Measurements from ENCODE around the gene FTH1.
"Not testable (repeated sequence)": the region's sequence is repeated elsewhere in the genome, so short reads cannot be mapped to it uniquely, and the experiment has no call there.

Gene FTH1

DNA sequence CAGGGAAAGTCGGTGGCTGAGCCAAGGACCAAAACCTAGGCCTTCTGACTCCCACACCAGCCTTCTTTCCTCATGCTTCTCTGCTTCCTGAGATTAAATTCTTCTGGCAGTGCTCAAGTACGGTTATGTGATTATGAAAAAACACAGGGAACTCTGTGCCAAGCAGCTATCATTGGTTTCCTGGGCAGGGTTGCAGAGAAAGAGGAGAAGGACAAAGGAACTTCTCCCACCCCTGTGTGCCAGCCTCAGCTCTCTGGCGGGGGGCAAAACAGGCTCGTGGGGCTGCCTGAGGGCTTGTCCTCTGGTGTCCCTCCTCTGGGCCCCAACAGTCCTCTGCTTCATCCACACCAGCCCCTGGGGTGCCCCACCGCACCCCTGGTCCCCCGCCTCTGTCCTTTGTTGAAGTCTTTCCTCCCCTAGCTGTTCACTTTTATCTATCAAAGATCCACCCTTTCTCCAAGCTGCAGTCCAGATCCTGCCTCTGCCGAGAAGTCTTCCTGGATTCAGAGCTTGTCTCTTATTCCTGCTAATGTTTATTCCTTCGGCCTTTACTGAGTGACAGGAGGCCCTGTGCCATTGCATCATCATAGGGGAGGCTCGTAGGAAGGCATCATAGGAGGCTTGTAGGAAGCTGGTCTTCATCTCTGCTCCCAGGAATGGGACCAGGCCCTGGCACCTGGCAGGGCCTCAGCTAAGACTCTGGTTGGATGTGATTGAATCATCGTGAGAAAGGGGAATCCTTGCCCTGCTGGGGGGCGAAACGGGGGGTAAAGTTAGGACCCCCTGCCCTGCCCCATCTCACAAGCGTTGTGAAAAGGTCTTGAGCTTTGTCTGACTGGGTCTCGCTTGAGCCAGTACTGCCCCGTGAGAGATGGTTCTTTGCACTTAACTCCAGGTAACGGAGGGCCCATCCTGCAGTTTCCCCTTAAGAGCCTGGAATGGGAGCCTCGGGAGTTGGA, 11.5 kb upstream of the FTH1 start:
- no peak for FAIRE-seq

DNA sequence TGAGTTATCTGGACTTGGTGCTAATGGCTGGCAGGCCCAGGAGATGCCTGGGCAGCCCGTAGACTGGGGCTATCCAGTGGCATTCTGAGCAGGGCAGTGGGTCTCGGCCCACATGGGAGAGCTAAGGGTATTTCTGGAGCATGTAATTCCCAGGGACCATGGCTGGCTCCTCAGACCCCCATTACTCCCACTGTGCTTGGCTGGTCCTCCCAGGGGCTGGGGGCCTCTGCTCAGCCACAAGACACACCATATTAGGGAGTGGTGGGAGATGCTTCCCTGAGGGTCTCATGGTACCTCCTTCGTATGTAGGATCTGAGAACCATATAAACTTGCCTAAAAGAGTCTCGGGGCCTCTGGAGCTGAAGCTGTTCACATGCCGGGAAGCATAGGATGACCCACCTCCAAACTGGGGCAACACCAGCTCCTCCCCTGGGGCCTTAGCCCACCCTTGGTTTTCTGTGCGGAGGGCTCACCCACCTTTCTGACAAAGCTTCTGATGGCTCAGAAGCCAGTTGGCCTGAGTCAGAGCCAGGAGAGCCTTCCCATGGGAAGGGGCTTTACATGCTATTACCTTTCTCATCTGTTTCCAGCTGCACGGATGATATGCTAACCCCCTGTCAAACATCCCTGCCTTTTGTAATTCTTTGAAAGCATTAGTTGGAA, 9.5 kb upstream of the FTH1 start:
- no peak for FAIRE-seq

DNA sequence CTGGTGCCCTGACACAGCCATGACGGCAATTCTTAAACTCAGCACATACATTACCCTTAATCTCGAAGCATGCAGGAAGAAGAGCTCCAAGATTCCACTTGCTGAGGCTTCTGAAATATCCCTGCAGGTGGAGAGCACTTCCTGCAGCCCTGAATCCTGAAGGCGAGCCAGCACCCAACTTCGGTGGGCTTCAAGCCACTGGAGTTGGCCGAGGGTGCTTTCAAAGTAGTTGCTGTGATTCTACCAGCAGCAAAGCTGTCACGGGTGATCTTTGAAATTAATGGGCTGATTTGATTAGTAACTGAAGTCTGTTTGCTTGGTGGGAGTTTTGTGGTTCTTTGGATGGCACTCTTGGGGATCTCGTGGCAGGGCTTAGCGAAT, 9.0 kb upstream of the FTH1 start:
- no peak for FAIRE-seq

DNA sequence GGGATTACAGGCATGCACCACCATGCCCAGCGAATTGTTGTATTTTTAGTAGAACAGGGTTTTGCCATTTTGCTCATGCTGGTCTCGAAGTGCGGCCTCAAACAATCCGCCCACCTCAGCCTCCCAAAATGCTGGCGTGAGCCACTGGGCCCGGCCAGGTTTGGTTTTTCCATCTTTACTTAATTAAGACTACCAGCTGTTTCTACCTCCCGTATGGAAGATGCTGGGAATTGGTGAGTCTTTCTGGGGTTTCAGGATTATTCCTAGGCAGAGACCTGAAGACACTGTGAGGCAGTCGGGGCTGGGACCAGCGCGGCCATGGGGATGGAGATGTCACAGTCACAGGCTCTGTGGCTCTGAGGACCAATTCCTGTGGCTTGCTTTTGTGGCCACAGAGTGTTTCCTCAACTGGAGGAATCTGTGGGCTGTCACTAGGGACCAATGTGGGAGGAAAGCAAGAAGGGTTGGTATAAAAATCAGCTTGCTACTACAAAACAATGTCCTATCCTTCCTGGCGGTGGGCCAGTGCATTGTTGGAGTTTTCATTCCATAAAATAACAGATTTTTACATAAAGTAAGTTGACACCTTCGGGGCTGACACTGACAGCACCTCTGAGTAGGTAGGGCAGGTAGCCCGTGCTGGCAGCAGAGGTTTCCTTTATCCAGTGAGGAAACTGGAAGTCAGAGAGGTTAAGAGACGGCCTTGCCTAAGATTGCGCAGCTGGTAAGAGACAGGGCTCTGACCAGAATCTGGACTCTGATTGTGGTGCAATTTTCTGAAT, 8.4 kb upstream of the FTH1 start:
- FAIRE-seq, result no peak

DNA sequence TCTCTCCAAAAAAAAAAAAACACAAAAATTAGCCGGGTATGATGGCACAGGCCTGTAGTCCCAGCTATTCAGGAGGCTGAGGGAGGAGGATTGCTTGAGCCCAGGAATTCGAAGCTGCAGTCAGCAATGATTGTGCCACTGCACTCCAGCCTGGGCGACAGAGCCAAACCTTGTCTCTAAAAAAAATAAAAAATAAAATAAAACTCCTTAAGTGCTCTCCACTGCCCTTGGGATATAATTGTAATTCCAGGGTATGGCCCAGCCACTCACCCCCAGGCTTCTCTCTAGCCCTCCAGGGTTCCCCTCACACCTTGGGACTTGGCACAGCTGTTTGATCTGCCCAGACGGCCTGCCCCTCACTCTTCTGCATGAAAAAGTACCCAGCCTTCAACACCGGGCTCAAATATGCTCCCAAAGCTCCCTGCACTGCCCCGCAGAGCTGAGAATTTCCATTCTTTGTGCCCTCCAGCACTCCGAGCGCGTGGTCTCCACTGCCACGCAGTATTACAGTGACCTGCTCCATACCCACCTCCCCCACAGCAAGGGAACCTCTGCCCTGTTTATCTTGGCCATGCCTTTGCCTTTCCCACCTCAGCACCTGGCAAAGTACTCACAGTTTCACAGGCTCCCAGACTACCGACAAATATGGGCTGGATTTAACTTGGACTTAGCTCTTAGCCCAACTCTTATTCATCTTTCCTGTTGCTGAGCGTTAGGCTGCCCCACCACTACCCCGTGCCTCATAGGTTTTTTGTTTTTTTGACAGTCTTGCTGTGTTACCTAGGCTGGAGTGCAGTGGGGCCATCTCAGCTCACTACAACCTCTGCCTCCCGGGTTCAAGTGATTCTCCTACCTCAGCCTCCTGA, 7.6 kb upstream of the FTH1 start:
- FAIRE-seq, result no peak

DNA sequence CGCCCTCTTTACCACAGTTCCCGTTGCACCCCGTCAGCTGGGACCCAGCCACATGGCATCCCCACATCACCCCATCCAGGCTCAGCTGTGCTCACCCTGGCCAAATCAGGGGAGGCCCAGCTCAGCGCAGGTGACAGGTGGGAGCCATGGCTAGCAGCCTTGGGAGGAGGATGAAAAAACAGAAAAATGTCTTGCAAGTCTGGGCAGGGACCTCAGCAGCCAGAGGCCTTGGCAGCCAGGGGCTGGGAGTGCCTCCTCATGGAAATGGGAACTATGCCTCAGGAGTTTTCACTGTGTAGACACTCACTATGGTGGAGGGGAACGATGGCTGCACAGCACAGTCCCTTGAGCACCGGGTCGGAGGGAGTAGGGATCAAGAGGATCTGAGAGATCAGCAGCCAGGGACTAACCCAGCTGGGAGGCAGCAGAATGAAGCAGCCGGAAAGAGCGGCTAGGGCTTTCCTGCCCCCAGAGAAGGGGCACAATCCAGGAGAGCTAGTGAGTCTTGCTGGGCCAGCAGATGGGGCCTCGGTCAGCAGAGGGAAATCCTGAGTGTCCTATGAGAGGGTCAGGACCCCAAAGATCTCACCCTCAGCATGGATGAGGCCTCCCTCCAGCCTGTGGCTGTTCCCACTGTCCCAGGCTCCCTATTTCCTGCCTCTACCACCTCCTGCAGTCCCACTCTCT, 6.2 kb upstream of the FTH1 start:
- no peak for FAIRE-seq

DNA sequence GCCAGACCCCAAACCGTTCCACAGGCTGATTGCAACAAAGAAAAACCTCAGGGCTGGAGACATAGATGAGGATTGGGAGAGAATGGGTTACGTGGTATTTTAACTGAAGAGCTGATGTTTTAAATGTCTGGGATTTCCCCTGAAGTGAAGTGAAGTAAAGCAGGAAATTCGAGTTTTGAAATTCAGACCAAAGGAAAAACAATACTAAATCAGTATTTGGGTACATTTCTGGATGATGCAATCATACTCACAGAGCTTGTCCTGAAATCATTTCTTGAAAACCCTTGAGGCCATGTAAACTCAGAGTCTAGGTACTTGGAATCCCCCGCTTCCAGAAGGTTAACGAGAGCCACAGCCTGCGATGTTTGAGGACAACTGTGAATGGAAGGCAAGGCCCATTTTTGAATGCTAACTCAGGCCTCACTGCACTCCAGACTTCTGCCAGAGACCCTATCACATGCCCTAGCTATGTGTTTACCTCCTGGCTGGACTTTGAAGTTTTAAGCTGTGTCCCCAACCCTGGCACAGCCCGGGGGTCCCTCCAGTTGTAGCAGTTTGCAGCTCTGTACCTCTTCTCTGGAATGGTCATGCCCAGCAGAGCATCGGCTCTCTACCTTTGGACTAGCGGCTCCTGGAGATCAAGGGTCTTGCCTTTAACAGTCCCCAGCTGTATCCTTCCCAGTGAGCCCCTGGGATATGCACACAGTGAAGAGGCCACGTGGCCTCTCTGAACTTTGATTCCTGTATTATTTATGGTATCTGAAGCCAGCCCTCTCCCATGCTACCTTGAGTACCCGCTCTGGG, 5.4 kb upstream of the FTH1 start:
- no peak for FAIRE-seq

DNA sequence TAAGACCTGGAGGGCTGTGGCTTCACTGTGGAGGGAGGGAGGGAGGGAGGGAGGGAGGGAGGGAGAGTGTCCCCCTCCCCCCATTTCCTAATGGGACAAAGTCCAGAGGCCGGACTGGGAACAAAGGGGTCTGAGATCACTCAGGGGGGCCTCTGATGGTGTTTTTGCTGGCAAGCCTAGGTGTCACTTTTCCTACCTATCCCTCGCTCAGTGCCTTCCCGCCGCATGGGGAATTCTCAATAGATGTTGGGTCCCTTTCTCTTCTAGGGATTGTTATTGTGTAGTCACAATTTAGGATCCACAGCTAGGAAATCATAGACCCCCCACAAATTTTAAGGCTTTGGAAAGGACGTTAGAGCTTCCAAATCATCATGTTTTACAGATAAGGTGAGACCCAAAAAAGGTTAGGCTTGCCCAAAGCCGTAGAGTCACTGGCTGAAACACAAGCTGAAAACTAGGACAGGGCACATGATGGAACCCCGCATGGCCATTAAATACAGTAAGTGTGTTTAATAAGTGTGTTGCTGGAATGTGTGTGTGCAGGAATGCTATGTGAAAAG, 4.8 kb upstream of the FTH1 start:
- FAIRE-seq, result no peak

DNA sequence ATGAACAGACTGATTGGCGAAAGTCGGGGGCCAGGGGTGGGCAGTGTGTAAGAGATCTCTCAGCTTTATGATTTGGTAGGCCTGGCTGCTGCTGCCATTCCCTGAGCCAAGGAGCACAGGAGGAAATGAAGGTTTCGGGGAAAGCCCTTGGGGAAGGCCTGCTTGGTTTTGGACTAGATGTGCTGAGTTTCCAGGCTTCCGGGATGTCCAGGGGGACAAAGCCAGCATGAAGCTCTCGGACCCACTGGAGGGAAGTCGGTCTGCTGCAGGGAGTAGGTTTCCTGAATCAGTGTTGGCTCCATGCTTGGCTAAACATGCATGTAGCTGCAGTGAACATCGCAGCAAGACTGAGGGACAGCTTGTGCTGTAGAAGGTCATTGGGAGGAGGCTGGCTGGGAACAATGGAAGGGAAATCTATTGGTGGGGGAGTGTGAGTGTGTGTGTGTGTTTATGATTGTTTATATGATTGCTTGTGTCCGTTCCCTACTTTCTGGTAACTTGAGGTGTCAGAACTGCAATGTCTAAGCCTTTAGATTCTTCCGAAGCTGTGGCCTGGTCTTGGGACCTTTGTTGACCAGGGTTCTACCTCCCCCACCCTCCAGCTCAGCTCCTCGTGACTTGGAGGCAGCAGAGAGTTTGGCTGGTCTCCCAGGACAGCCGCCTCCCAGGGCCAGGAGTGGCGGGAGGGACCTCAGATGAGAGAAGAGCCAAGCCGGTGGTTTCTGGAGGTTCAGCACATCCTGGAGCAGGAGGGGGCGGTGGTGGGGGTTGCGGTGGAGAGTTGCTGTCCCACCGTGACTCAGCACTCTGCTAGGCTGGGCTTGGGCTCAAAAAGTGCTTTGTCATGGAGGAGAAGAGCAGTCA, 4.0 kb upstream of the FTH1 start:
- FAIRE-seq, result no peak

DNA sequence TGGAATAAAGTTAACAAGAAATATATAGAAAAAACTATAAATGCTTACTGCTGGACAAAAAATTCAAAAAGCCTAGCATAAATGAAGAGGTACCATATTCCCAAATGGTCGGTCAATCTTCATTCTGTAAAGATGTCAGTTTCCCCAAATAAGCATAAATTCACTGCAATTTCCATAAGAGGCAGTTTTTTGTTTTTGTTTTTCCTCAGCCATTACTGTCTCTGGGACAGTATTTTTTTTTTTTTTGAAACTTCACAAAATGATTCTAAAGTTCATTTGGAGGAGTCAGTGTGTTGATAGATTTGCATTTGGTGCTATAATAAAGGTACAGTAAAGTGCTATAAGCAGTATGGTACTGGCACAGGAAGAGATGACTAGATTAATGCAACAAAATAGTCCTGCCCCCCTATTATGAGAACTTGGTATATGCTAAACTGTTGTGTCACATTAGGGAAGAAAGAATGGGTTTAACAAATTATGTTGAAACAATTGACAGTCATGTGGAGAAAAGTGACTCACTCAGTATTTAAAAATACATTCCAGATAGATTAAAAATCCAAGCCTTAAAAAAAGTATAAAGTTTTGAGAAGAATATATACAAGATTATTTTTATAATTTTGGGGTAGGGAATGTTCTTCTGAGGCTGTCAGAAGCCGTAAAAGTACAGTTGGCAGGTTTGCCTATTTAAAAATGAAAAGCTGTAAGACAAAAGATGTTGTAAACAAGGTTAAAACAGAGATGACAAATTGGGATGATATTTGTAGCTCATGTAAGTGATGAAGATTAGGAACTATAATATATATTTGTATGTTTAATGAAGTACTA, 2.6 kb upstream of the FTH1 start:
- no peak for FAIRE-seq

DNA sequence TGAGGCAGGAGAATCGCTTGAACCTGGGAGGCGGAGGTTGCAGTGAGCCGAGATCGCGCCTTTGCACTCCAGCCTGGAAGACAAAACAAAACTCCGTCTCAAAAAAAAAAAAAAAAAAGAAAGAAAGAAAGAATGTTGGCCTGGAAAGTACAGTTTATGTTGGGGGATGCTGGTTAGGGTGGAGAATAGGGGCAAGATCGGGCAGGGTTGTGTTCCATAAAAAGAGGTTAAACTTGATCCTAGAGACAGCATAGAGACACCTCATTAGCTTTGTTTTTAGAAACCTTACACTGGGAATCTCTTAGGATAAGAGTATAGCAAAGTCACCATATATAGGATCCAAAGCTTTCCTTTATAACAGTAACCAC, 1.9 kb upstream of the FTH1 start:
- FAIRE-seq, result no peak

DNA sequence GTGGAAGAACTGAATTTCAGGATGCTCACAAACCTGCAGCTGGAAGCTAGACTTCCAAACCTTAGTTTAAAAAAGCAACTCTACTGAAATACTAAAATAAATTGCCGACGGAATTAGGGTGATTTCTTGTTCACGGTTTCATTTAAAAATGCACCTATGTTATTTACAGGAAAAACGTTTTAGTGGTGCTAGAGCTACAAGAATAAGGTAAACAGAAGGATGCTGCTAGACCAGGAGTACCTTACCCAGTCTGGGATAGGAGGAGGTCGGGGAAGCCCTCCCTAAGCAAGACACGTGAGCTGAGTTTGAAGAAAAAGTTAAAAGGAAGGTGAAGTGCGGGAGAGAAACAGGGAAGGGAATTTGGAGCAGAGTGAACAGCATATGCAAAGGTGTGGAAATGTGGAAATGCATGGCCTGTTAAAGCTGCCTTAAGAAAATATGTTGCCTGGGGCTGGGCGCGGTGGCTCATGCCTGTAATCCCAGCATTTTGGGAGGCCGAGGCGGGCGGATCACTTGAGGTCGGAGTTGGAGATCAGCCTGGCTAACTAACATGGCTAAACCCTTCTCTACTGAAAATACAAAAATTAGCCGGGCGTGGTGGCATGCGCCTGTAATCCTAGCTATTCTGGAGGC, 1.4 kb upstream of the FTH1 start:
- FAIRE-seq, result no peak

DNA sequence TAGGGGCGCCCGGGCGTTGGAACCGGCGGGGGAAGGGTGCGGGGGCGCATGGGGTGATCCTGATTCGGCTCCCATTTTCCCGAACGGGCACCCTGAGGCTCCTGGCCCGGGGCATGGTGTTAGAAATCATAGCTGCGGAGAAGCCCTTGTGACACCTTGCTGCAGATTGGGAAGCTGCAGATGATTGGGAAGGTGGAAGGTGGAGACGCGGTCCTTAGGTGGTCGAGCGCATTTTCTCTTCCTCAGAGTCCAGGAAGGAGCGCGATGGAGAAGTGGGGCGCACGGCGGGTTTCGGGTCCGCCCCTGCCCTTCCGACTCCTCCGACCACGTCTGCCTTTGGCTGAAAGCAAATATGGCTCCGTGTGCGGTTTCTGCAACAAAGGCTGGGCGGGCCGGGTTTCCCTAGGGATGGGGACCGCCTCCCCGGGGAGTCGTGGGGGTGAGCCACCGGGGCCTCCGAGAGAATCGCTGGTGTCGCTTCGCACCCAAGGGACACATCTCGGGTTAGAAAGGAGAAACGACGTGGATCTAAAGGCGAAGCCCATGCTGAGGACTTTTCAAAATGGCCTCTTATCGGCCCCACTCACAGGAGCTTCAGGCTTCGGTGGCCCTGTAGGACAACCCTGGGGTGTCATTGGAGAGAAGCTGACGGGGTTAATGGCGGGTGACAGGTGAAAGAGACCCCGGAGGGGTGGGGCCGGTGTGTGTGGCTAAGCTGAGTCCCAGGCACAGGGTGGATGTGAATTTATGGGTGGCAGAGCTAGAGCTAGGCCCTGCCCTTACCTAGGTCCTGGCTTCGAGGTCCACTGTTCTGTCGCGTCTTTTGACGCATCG, 707 bp upstream of the FTH1 start:
- no peak for FAIRE-seq

DNA sequence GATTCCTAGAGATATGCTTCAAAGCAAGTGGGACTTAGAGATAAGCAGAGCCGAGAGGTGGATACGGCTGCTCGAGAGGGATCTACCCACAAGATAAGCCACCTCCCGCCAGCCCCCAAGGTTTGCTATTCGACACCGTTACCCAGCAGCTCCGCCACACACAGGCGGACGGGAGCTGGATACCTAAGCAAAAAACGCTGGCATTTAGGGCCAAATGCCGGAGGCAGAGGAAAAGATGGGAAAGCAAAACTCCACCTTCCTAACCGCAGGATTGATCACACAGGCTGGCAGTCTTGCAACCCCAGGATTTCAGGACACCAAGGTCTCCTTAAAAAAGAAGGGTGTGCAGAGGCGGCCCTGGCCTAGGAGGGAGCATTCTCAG, 709 bp downstream of the FTH1 start:
- FAIRE-seq, result no peak

DNA sequence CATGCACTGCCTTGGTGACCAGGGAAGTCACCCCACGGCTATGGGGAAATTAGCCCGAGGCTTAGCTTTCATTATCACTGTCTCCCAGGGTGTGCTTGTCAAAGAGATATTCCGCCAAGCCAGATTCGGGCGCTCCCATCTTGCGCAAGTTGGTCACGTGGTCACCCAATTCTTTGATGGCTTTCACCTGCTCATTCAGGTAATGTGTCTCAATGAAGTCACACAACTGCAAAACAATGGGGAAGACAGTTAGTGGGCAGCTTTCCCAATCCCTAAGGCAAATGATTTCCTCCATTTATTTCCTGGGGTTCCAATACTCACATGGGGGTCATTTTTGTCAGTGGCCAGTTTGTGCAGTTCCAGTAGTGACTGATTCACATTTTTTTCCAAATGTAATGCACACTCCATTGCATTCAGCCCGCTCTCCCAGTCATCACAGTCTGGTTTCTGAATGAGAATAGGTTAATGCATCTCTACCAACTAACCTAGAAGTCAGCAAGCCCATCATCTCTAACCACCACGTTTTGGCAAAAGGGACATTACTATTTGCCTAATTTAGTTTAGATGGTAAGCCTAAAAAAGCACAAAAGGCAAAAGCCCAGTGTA, 2.7 kb downstream of the FTH1 start:
- not testable (repeated sequence) for FAIRE-seq

DNA sequence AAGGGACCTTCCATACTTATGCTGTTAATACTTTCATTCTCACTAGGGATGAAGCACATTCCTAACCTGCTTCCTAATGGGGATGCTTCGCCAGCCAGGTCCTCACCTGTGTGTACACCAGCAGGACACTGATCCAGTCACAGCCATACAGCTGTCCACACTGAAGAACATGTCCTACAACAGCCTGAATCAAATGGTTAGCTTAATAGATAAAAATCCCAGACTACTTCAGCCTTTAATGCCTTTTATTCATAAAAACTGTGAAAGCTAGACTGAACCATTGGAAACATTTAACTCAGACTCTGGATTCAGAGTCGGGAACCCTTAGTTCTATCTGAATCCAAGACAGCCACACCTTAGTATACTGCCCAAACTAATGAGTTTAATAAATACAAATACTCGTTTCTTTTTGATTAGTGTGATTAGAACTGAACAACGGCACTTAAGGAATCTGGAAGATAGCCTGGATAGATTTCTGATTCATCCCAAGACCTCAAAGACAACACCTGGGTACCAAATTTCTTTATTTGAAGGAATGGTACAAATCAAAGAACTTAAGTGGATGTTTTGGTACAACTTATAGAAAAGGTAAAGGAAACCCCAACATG, 3.3 kb downstream of the FTH1 start:
- no peak for FAIRE-seq

Measured in colon (tissue), 2 donors.